ENCODE data around the gene PTPN7. TPM values are rescaled to one million over a fixed set of nuclear protein-coding genes. Genes with fewer than 3 reads are reported as not detected.

PTPN7 gene
- total RNA-seq, 1 experiment from 2014 or later, result not detected

GRCh38 chr1:202129453-202130296, 30.7 kb downstream of the PTPN7 start:
- BruUV-seq (replicated peaks), result no TSS peak
- Mint-ChIP-seq H3K4me1 (ENCODE audit: low read depth, unreplicated experiment) (peaks cover 10% of the 10 kb centered on the region), H3K9me3 (ENCODE audit: low read depth, unreplicated experiment) (no peaks in the 10 kb centered on the region), H3K4me3 (ENCODE audit: low read depth, unreplicated experiment) (no peak overlapping the region), H3K36me3 (ENCODE audit: insufficient read depth, unreplicated experiment) (peaks cover 43% of the 10 kb centered on the region), H3K27me3 (ENCODE audit: unreplicated experiment) (peaks cover 4% of the 10 kb centered on the region), H3K27ac (ENCODE audit: unreplicated experiment) (no peak overlapping the region)
- DNase-seq, result no peak
- TF ChIP-seq CTCF (IDR thresholded peaks at IDR 0.05; ENCODE audit: unreplicated experiment), result no peak
- CTCF ChIA-PET, result interaction anchor here (0.6 to 1.4 kb wide), 2 partner anchors 123 to 1057 kb away, joined by 3 to 4 read pairs; no protein-coding TSS in a partner anchor
- intact Hi-C loops (cut with micrococcal nuclease; ENCODE audit: unreplicated experiment), result no loop called here

GRCh38 chr1:202127836-202128622, 32.4 kb downstream of the PTPN7 start:
- Mint-ChIP-seq H3K36me3 (ENCODE audit: insufficient read depth, unreplicated experiment) (peaks cover 35% of the 10 kb centered on the region), H3K4me3 (ENCODE audit: low read depth, unreplicated experiment) (no peak overlapping the region), H3K9me3 (ENCODE audit: low read depth, unreplicated experiment) (no peaks in the 10 kb centered on the region), H3K27ac (ENCODE audit: unreplicated experiment) (no peak overlapping the region), H3K4me1 (ENCODE audit: low read depth, unreplicated experiment) (peaks cover 10% of the 10 kb centered on the region), H3K27me3 (ENCODE audit: unreplicated experiment) (peaks cover 20% of the 10 kb centered on the region)
- no TSS peak for BruUV-seq (replicated peaks)
- DNase-seq, result no peak
- intact Hi-C loops (cut with micrococcal nuclease; ENCODE audit: unreplicated experiment), result no loop called here
- CTCF ChIA-PET, result no interaction called here
- TF ChIP-seq CTCF (IDR thresholded peaks at IDR 0.05; ENCODE audit: unreplicated experiment), result no peak

- Mint-ChIP-seq H3K4me1 (ENCODE audit: low read depth, unreplicated experiment) (peaks cover 12% of the 10 kb centered on the region), H3K27me3 (ENCODE audit: unreplicated experiment) (peaks cover 20% of the 10 kb centered on the region), H3K27ac (ENCODE audit: unreplicated experiment) (no peak overlapping the region), H3K9me3 (ENCODE audit: low read depth, unreplicated experiment) (no peaks in the 10 kb centered on the region), H3K4me3 (ENCODE audit: low read depth, unreplicated experiment) (no peak overlapping the region), H3K36me3 (ENCODE audit: insufficient read depth, unreplicated experiment) (peaks cover 25% of the 10 kb centered on the region)
- no peak for TF ChIP-seq CTCF (IDR thresholded peaks at IDR 0.05; ENCODE audit: unreplicated experiment)
- BruUV-seq (replicated peaks), result no TSS peak
- intact Hi-C loops (cut with micrococcal nuclease; ENCODE audit: unreplicated experiment), result no loop called here
- CTCF ChIA-PET, result interaction anchor here (0.6 kb wide), 1 partner anchor 12 kb away, joined by 7 read pairs; no protein-coding TSS in a partner anchor
- no peak for DNase-seq
Measured at GRCh38 chr1:202127061-202127460, 33.3 kb downstream of the PTPN7 start.

- Mint-ChIP-seq H3K4me3 (ENCODE audit: low read depth, unreplicated experiment) (no peak overlapping the region), H3K27me3 (ENCODE audit: unreplicated experiment) (peaks cover 20% of the 10 kb centered on the region)
- CTCF ChIA-PET, result interaction anchor here (1.1 kb wide), 1 partner anchor 118 kb away, joined by 3 read pairs; no protein-coding TSS in a partner anchor
Measured at GRCh38 chr1:202126426-202126825, 34.0 kb downstream of the PTPN7 start.

More at GRCh38 chr1:202126426-202126825, 34.0 kb downstream of the PTPN7 start:
- peaks cover 18% of the 10 kb centered on the region for H3K4me1 Mint-ChIP-seq (ENCODE audit: low read depth, unreplicated experiment)
- BruUV-seq (replicated peaks), result no TSS peak
- H3K9me3 Mint-ChIP-seq (ENCODE audit: low read depth, unreplicated experiment), result no peaks in the 10 kb centered on the region
- intact Hi-C loops (cut with micrococcal nuclease; ENCODE audit: unreplicated experiment), result no loop called here
- no peak overlapping the region for H3K27ac Mint-ChIP-seq (ENCODE audit: unreplicated experiment)
- no peak for DNase-seq
- H3K36me3 Mint-ChIP-seq (ENCODE audit: insufficient read depth, unreplicated experiment), result peaks cover 19% of the 10 kb centered on the region
- no peak for TF ChIP-seq CTCF (IDR thresholded peaks at IDR 0.05; ENCODE audit: unreplicated experiment)
